K562 (cell line): Measurements from ENCODE around the gene SNCB. TPM values are rescaled to one million over a fixed set of nuclear protein-coding genes. Genes with fewer than 3 reads are reported as not detected.

ENCODE experiments used
- ATF1 ChIP-seq, 2 experiments: fragments of 450-650 bp in 1 of 2; IDR thresholded peaks; 2 replicates each; pipeline ENCODE4 v1.6.1; 2016; ENCODE audit warnings: missing compliant biosample characterization in 1 of 2, missing genetic modification characterization in 1 of 2
- BRD4 ChIP-seq: fragments of 200-600 bp; sonication (generic); IDR thresholded peaks from 2 replicates; pipeline ENCODE4 v1.6.1; 2017; ENCODE audit warnings: inconsistent platforms
- CBX8 ChIP-seq: fragments of 200-600 bp; sonication (generic); IDR thresholded peaks from 2 replicates; pipeline ENCODE4 v1.6.1; 2012; ENCODE audit warnings: borderline replicate concordance, mixed run types, low read depth, mild to moderate bottlenecking, moderate library complexity, mixed read lengths, low read length, control low read depth, inconsistent platforms; ENCODE audit not compliant: poor library complexity, severe bottlenecking; ENCODE audit errors: extremely low read depth
- CHD1 ChIP-seq: fragments of 200-600 bp; sonication (generic); IDR thresholded peaks from one replicate; pipeline ENCODE4 v1.6.1; 2012; ENCODE audit warnings: mild to moderate bottlenecking, moderate library complexity, low read length, inconsistent platforms
- E2F5 ChIP-seq: sonication (generic); formaldehyde crosslinking; IDR thresholded peaks from 2 replicates; pipeline ENCODE4 v1.8.0; 2022; ENCODE audit warnings: mild to moderate bottlenecking, missing genetic modification reagents
- ELK3 ChIP-seq: fragments of 450-650 bp; formaldehyde crosslinking; IDR thresholded peaks from 2 replicates; pipeline ENCODE4 v1.4.0; 2020; ENCODE audit warnings: mild to moderate bottlenecking
- EP400 ChIP-seq: fragments of 450-650 bp; IDR thresholded peaks from 2 replicates; pipeline ENCODE4 v1.6.1; 2017; ENCODE audit warnings: antibody characterized with exemption, mild to moderate bottlenecking, moderate library complexity
- GABPA ChIP-seq: fragments of 200-800 bp; sonication (Bioruptor generic); conservative IDR thresholded peaks from 2 replicates; pipeline ENCODE4 v1.6.1; 2016; ENCODE audit warnings: low read depth, missing genetic modification characterization, missing compliant biosample characterization
- HES1 ChIP-seq: fragments of 450-650 bp; IDR thresholded peaks from 2 replicates; pipeline ENCODE4 v1.6.1; 2016; ENCODE audit warnings: low read depth, mild to moderate bottlenecking, moderate library complexity
- KLF6 ChIP-seq: fragments of 250-450 bp; sonication (Bioruptor Pico); IDR thresholded peaks from 2 replicates; pipeline ENCODE4 v1.4.0; 2020; ENCODE audit warnings: mild to moderate bottlenecking, moderate library complexity, borderline replicate concordance
- MXD1 ChIP-seq: fragments of 250-450 bp; sonication (Bioruptor Pico); IDR thresholded peaks from 2 replicates; pipeline ENCODE4 v1.8.0; 2021; ENCODE audit warnings: borderline replicate concordance, mild to moderate bottlenecking, moderate library complexity; ENCODE audit not compliant: poor library complexity, severe bottlenecking
- MXI1 ChIP-seq: IDR thresholded peaks from 2 replicates; pipeline ENCODE4 v1.6.1; 2011; ENCODE audit warnings: low read depth, mild to moderate bottlenecking, improper control_type of control experiment, low read length
- NCOA4 ChIP-seq: fragments of 450-650 bp; IDR thresholded peaks from 2 replicates; pipeline ENCODE4 v1.6.1; 2018; ENCODE audit warnings: mild to moderate bottlenecking; ENCODE audit not compliant: partially characterized antibody
- NR3C1 ChIP-seq: sonication (generic); formaldehyde crosslinking; IDR thresholded peaks from 2 replicates; pipeline ENCODE4 v1.8.1; 2022; ENCODE audit warnings: missing genetic modification reagents
- RBM39 ChIP-seq: fragments of 200-400 bp; formaldehyde crosslinking; optimal IDR thresholded peaks from 2 replicates; pipeline ENCODE3; 2018; ENCODE audit warnings: low read depth, low read length
- SOX6 ChIP-seq: fragments of 450-650 bp; IDR thresholded peaks from 2 replicates; pipeline ENCODE4 v1.6.1; 2014; ENCODE audit warnings: mild to moderate bottlenecking
- SREBF1 ChIP-seq: fragments of 150-350 bp; IDR thresholded peaks from 2 replicates; pipeline ENCODE4 v1.6.1; 2014; ENCODE audit warnings: antibody characterized with exemption, low read depth, low read length, borderline replicate concordance
- ZNF584 ChIP-seq: fragments of 200-800 bp; sonication (Bioruptor generic); IDR thresholded peaks from 2 replicates; pipeline ENCODE4 v1.6.1; 2016; ENCODE audit warnings: low read depth, mild to moderate bottlenecking, missing genetic modification characterization, missing compliant biosample characterization
- polyA plus RNA-seq, 8 experiments: library from polyadenylated mRNA; depleted of rRNA in 4 of 8; stranded (reverse) in 5 of 8; unstranded in 3 of 8; fragments of >200 nt; fragmentation: Nextera tagmentation in 2 of 8; fragmentation: Illumina TruSeq in 1 of 8; extraction: Ambion mirVana in 2 of 8; extraction: Trizol in 1 of 8; gene quantifications; 2 replicates each; pipeline versions ENCODE4 v1.2.1 to v1.2.3, GENCODE V29; 2011 to 2014; ENCODE audit warnings: inconsistent platforms in 1 of 8, missing spikeins in 1 of 8
- total RNA-seq, 7 experiments: library from RNA; depleted of rRNA in 6 of 7; stranded (reverse); fragments of >200 nt in 6 of 7; fragmentation: Illumina TruSeq in 2 of 7; extraction: Trizol in 2 of 7; gene quantifications; 2 replicates each; pipeline versions ENCODE4 v1.2.1 to v1.2.3, GENCODE V29; 2011 to 2021; ENCODE audit warnings: low replicate concordance in 1 of 7
- TF ChIP-seq, protein P1 (sequence below): fragments of 450-650 bp; formaldehyde crosslinking; IDR thresholded peaks from 2 replicates; pipeline ENCODE4 v1.4.0; 2022; ENCODE audit warnings: missing genetic modification characterization
- TF ChIP-seq, protein P2 (sequence below), 2 experiments: IDR thresholded peaks; 2 replicates each; pipeline ENCODE4 v1.6.1; 2012; ENCODE audit warnings: improper control_type of control experiment in 2 of 2, low read depth in 2 of 2, low read length in 2 of 2, borderline replicate concordance in 1 of 2

SNCB gene
- total and polyA plus RNA-seq, 9 of the 15 experiments (the other 6 are each of a cell fraction or from before 2014, with no cell fraction given), result not detected

DNA sequence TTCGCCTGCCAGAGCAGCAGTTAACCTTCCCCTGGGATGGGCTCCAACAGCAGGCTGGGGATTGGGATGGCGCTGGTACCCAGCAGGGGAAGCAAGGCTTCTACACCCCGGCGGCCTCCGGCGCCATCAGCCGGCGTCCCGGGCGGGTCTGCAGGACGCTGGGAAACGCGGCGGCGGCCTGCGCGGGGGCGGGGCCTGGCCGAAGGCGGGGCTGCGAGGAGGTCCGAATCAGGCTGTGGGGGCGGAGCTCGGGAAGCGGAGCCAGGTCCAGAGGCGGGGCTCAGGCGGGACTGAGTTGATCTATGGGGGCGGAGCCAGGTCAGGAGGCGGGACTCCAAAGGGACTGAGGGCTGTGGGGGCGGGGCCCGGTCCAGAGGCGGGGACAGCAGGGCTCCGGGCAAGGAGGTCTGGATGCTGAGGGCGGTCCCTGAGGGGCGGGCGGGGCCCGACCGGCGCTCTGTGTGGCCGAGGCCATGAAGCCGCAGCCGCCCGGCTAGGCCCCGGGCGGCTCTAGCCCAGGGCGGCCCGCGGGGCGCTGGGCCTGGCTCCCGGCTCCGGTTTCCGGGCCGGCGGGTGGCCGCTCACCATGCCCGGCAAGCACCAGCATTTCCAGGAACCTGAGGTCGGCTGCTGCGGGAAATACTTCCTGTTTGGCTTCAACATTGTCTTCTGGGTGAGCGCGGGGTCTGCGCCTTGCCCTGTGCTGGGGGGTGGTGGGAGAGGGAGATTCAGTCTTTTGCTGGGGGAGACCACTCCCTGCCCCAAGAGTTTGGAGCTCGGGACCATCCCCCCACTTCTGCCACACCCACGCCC lies 16.9 kb upstream of the SNCB start, which contains the start of gene TSPAN17 (continued):
- TF ChIP-seq, protein P1, sequence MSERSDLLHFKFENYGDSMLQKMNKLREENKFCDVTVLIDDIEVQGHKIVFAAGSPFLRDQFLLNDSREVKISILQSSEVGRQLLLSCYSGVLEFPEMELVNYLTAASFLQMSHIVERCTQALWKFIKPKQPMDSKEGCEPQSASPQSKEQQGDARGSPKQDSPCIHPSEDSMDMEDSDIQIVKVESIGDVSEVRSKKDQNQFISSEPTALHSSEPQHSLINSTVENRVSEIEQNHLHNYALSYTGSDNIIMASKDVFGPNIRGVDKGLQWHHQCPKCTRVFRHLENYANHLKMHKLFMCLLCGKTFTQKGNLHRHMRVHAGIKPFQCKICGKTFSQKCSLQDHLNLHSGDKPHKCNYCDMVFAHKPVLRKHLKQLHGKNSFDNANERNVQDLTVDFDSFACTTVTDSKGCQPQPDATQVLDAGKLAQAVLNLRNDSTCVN (CRISPR knock-in tag), result 0 out of 2 replicates have a peak, but pooled peaks have one; percentile 29
- no peak for TF ChIP-seq KLF6 (CRISPR knock-in tag)
- no peak for TF ChIP-seq CBX8
- TF ChIP-seq MXI1, result no peak
- no peak for TF ChIP-seq ATF1 (CRISPR knock-in tag; IDR thresholded peaks at IDR 0.05)
- TF ChIP-seq ATF1 (tag; IDR thresholded peaks at IDR 0.05), result peak; percentile 52; the same call in 1 of the 2 replicates
- no peak for TF ChIP-seq RBM39
- TF ChIP-seq SREBF1, result no peak
- TF ChIP-seq ELK3 (CRISPR knock-in tag), result no peak
- peak; percentile 41 for TF ChIP-seq GABPA
- TF ChIP-seq EP400, result no peak
- TF ChIP-seq CHD1, result no peak
- TF ChIP-seq, protein P2, sequence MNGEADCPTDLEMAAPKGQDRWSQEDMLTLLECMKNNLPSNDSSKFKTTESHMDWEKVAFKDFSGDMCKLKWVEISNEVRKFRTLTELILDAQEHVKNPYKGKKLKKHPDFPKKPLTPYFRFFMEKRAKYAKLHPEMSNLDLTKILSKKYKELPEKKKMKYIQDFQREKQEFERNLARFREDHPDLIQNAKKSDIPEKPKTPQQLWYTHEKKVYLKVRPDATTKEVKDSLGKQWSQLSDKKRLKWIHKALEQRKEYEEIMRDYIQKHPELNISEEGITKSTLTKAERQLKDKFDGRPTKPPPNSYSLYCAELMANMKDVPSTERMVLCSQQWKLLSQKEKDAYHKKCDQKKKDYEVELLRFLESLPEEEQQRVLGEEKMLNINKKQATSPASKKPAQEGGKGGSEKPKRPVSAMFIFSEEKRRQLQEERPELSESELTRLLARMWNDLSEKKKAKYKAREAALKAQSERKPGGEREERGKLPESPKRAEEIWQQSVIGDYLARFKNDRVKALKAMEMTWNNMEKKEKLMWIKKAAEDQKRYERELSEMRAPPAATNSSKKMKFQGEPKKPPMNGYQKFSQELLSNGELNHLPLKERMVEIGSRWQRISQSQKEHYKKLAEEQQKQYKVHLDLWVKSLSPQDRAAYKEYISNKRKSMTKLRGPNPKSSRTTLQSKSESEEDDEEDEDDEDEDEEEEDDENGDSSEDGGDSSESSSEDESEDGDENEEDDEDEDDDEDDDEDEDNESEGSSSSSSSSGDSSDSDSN (IDR thresholded peaks at IDR 0.05; ENCODE audit: borderline replicate concordance in 1 of 2, low read depth in 2 of 2, low read length in 2 of 2), result 0 out of 4 replicates have a peak, but pooled peaks have one; percentile 46 to 51
- TF ChIP-seq NCOA4, result no peak
- no peak for TF ChIP-seq NR3C1 (CRISPR knock-in tag)
- TF ChIP-seq E2F5 (CRISPR knock-in tag), result no peak
- no peak for TF ChIP-seq HES1
- no peak for TF ChIP-seq ZNF584 (CRISPR knock-in tag)
- TF ChIP-seq SOX6, result no peak
- TF ChIP-seq BRD4, result no peak
- no peak for TF ChIP-seq MXD1 (CRISPR knock-in tag)
